ENCODE measurements around the gene ALDH4A1.

- no peak for TF ChIP-seq POLR2AphosphoS5 (IDR thresholded peaks at IDR 0.05)
- TF ChIP-seq POLR2A (IDR thresholded peaks at IDR 0.05) = no peak
These were observed 18.5 kb downstream of the ALDH4A1 start for GRCh38 chr1:18883636-18884418.

All from stomach (tissue), 4 donors.